ENCODE data around the gene TMEM95.

Gene TMEM95

DNA sequence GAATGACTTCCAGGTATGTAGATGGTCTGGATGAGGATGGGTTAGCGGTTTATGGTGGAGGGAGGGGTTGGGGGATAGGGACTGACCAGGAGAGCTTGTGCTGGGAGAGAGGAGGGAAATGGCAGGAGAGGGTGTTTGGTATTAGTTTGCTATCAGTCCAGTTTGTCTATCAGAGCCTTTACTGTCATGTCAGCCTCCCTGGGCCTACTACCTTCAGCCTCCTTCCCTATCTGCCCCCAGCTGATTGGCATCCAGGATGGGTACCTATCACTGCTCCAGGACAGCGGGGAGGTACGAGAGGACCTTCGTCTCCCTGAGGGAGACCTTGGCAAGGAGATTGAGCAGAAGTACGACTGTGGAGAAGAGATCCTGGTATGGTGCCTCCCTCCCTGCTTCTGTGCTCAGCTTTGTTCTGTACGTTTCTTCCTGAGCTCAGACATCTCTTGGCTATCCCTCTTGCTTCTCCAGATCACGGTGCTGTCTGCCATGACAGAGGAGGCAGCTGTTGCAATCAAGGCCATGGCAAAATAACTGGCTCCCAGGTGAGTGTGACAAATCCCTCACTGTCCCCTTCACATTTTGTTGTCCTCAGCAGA, 43.7 kb upstream of the TMEM95 start:
- no peak for DNase-seq (ENCODE audit: low read depth)
- TF ChIP-seq, protein P1, sequence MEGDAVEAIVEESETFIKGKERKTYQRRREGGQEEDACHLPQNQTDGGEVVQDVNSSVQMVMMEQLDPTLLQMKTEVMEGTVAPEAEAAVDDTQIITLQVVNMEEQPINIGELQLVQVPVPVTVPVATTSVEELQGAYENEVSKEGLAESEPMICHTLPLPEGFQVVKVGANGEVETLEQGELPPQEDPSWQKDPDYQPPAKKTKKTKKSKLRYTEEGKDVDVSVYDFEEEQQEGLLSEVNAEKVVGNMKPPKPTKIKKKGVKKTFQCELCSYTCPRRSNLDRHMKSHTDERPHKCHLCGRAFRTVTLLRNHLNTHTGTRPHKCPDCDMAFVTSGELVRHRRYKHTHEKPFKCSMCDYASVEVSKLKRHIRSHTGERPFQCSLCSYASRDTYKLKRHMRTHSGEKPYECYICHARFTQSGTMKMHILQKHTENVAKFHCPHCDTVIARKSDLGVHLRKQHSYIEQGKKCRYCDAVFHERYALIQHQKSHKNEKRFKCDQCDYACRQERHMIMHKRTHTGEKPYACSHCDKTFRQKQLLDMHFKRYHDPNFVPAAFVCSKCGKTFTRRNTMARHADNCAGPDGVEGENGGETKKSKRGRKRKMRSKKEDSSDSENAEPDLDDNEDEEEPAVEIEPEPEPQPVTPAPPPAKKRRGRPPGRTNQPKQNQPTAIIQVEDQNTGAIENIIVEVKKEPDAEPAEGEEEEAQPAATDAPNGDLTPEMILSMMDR (IDR thresholded peaks at IDR 0.05; ENCODE audit: low read length, missing control alignments) = no peak
- H3K4me3 ChIP-seq (replicated peaks; ENCODE audit: low read depth, low read length) = no peak overlapping the region

- DNase-seq (ENCODE audit: low read depth) = no peak
- no peak overlapping the region for H3K4me3 ChIP-seq (replicated peaks; ENCODE audit: low read depth, low read length)
- TF ChIP-seq, protein P1 (IDR thresholded peaks at IDR 0.05; ENCODE audit: low read length, missing control alignments) = no peak
Measured at GRCh38 chr17:7312432-7313087, 42.4 kb upstream of the TMEM95 start.

GRCh38 chr17:7313088-7313889, 41.7 kb upstream of the TMEM95 start:
- H3K4me3 ChIP-seq (replicated peaks; ENCODE audit: low read depth, low read length) = no peak overlapping the region
- DNase-seq (ENCODE audit: low read depth) = no peak
- TF ChIP-seq, protein P1 (IDR thresholded peaks at IDR 0.05; ENCODE audit: low read length, missing control alignments) = no peak

- TF ChIP-seq, protein P1 (IDR thresholded peaks at IDR 0.05; ENCODE audit: low read length, missing control alignments) = no peak
Measured at GRCh38 chr17:7313890-7314718, 40.9 kb upstream of the TMEM95 start.

DNA sequence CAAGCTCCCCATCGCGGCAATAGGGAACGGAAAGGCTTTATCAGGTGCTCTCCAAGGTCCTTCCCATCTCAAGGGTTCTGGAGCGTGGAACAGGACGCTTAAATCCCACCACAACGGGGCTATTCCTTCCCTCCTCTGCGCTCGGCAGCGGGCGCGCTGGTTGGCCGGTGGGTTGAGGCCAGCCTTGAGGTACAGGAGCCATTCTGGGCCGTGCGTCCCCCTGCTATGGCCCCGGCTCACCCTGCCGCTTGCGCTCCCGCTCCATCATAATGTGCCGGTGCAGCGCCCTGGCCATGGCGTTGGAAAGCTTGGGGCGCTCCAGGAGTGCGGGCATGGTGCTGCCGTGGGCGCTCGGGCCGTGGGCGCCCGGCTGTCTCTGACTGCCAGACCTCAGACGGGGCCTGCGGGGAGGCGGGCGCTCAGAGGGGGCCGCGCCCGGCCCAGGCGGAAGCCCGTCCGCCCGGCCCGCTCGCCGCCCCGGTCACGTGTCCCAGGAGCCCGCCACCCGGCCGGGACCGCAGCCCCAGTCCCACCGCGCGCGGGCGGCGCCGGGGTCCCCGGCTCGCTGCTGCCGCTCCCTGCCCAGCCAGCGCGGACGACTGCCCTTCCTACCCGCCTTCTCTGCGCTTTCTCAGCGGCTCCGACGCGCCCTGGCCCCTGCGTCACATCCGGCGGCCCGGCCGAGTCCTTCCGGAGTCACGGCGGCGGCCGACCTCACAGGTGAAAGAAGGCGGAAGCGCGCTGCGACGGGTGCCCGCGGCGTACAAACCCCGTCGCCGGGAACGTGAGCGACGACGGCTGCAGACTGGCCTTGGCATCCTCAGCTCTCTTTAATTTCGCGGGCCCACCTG, 40.0 kb upstream of the TMEM95 start, which contains the start of gene GPS2:
Gene GPS2, minus strand, starts transcription at position 642 of the 851 bp plus-strand sequence. Its CDS starts 308 bp downstream, at position 334.
- TF ChIP-seq, protein P1 (IDR thresholded peaks at IDR 0.05; ENCODE audit: low read length, missing control alignments) = no peak
- H3K4me3 ChIP-seq (replicated peaks; ENCODE audit: low read depth, low read length) = peak within 1 kb of the TSS; percentile 82
- DNase-seq (ENCODE audit: low read depth) = peak; percentile 76

More at GRCh38 chr17:7313890-7314718, 40.9 kb upstream of the TMEM95 start:
- H3K4me3 ChIP-seq (replicated peaks; ENCODE audit: low read depth, low read length) = peak overlapping the region; percentile 82
- DNase-seq (ENCODE audit: low read depth) = no peak
